Activated naive CD8-positive, alpha-beta T cell (primary cell): ENCODE data around the gene DCUN1D4.

Experiments
- H3K27ac Mint-ChIP-seq: one replicate; pipeline ENCODE4 v1.8.0; 2021; ENCODE audit warnings: mixed read lengths
- H3K27me3 Mint-ChIP-seq: one replicate; pipeline ENCODE4 v1.8.0; 2021; ENCODE audit warnings: mixed read lengths
- H3K36me3 Mint-ChIP-seq: one replicate; pipeline ENCODE4 v1.8.0; 2021; ENCODE audit warnings: mixed read lengths
- H3K4me1 Mint-ChIP-seq: one replicate; pipeline ENCODE4 v1.8.0; 2021; ENCODE audit warnings: low read depth, mixed read lengths
- H3K4me3 Mint-ChIP-seq: one replicate; pipeline ENCODE4 v1.8.0; 2021; ENCODE audit warnings: mild to moderate bottlenecking, mixed read lengths
- H3K9me3 Mint-ChIP-seq: one replicate; pipeline ENCODE4 v1.8.0; 2021; ENCODE audit warnings: low read depth, mixed read lengths

Gene DCUN1D4

GRCh38 chr4:51845711-51846110, 2.8 kb downstream of the DCUN1D4 start:
- Mint-ChIP-seq H3K4me3 (peak overlapping the region; percentile 6), H3K9me3 (no peaks in the 10 kb centered on the region), H3K27me3 (no peaks in the 10 kb centered on the region), H3K36me3 (peaks cover 5% of the 10 kb centered on the region), H3K4me1 (peaks cover 32% of the 10 kb centered on the region), H3K27ac (no peak overlapping the region)

GRCh38 chr4:51849430-51849829, 6.5 kb downstream of the DCUN1D4 start:
- Mint-ChIP-seq H3K4me3 (no peak overlapping the region), H3K36me3 (peaks cover 5% of the 10 kb centered on the region), H3K4me1 (peaks cover 51% of the 10 kb centered on the region), H3K27ac (no peak overlapping the region), H3K9me3 (no peaks in the 10 kb centered on the region), H3K27me3 (no peaks in the 10 kb centered on the region)

GRCh38 chr4:51850294-51850693, 7.3 kb downstream of the DCUN1D4 start:
- no peaks in the 10 kb centered on the region for H3K9me3 Mint-ChIP-seq
- no peak overlapping the region for H3K4me3 Mint-ChIP-seq
- H3K36me3 Mint-ChIP-seq: peaks cover 5% of the 10 kb centered on the region
- H3K4me1 Mint-ChIP-seq: peaks cover 48% of the 10 kb centered on the region
- no peak overlapping the region for H3K27ac Mint-ChIP-seq
- H3K27me3 Mint-ChIP-seq: no peaks in the 10 kb centered on the region

GRCh38 chr4:51851090-51851936, 8.4 kb downstream of the DCUN1D4 start:
- Mint-ChIP-seq H3K4me3 (no peak overlapping the region), H3K4me1 (peaks cover 43% of the 10 kb centered on the region), H3K9me3 (no peaks in the 10 kb centered on the region), H3K27me3 (no peaks in the 10 kb centered on the region), H3K27ac (peak overlapping the region; percentile 10), H3K36me3 (peaks cover 5% of the 10 kb centered on the region)

- Mint-ChIP-seq H3K27ac (no peak overlapping the region), H3K4me3 (no peak overlapping the region), H3K36me3 (peaks cover 5% of the 10 kb centered on the region), H3K4me1 (peaks cover 43% of the 10 kb centered on the region), H3K9me3 (no peaks in the 10 kb centered on the region), H3K27me3 (no peaks in the 10 kb centered on the region)
Measured at GRCh38 chr4:51851937-51852290, 9.0 kb downstream of the DCUN1D4 start.

GRCh38 chr4:51853027-51853682, 10.2 kb downstream of the DCUN1D4 start:
- H3K9me3 Mint-ChIP-seq: no peaks in the 10 kb centered on the region
- peaks cover 10% of the 10 kb centered on the region for H3K36me3 Mint-ChIP-seq
- no peaks in the 10 kb centered on the region for H3K27me3 Mint-ChIP-seq
- no peak overlapping the region for H3K27ac Mint-ChIP-seq
- H3K4me3 Mint-ChIP-seq: no peak overlapping the region
- H3K4me1 Mint-ChIP-seq: peaks cover 44% of the 10 kb centered on the region

GRCh38 chr4:51855270-51855669, 12.3 kb downstream of the DCUN1D4 start:
- Mint-ChIP-seq H3K27me3 (no peaks in the 10 kb centered on the region), H3K4me1 (peaks cover 40% of the 10 kb centered on the region), H3K4me3 (no peak overlapping the region), H3K9me3 (no peaks in the 10 kb centered on the region), H3K27ac (no peak overlapping the region), H3K36me3 (peaks cover 10% of the 10 kb centered on the region)

- Mint-ChIP-seq H3K36me3 (peaks cover 10% of the 10 kb centered on the region), H3K9me3 (no peaks in the 10 kb centered on the region), H3K27me3 (no peaks in the 10 kb centered on the region), H3K4me3 (no peak overlapping the region), H3K4me1 (peaks cover 37% of the 10 kb centered on the region), H3K27ac (no peak overlapping the region)
Measured at GRCh38 chr4:51855751-51856150, 12.8 kb downstream of the DCUN1D4 start.

- Mint-ChIP-seq H3K4me3 (no peak overlapping the region), H3K27ac (no peak overlapping the region), H3K36me3 (peaks cover 10% of the 10 kb centered on the region), H3K9me3 (no peaks in the 10 kb centered on the region), H3K4me1 (peaks cover 20% of the 10 kb centered on the region), H3K27me3 (no peaks in the 10 kb centered on the region)
Measured at GRCh38 chr4:51858605-51859202, 15.8 kb downstream of the DCUN1D4 start.

GRCh38 chr4:51859476-51860031, 16.6 kb downstream of the DCUN1D4 start:
- H3K9me3 Mint-ChIP-seq: no peaks in the 10 kb centered on the region
- peaks cover 16% of the 10 kb centered on the region for H3K4me1 Mint-ChIP-seq
- H3K27ac Mint-ChIP-seq: no peak overlapping the region
- peaks cover 10% of the 10 kb centered on the region for H3K36me3 Mint-ChIP-seq
- no peak overlapping the region for H3K4me3 Mint-ChIP-seq
- H3K27me3 Mint-ChIP-seq: no peaks in the 10 kb centered on the region

GRCh38 chr4:51862199-51862598, 19.2 kb downstream of the DCUN1D4 start:
- Mint-ChIP-seq H3K27me3 (no peaks in the 10 kb centered on the region), H3K9me3 (no peaks in the 10 kb centered on the region), H3K4me1 (peaks cover 14% of the 10 kb centered on the region), H3K4me3 (no peak overlapping the region), H3K36me3 (peaks cover 15% of the 10 kb centered on the region), H3K27ac (no peak overlapping the region)

- Mint-ChIP-seq H3K27ac (no peak overlapping the region), H3K4me3 (no peak overlapping the region), H3K27me3 (no peaks in the 10 kb centered on the region), H3K36me3 (peaks cover 12% of the 10 kb centered on the region), H3K4me1 (peaks cover 11% of the 10 kb centered on the region), H3K9me3 (no peaks in the 10 kb centered on the region)
Measured at GRCh38 chr4:51862781-51863180, 19.8 kb downstream of the DCUN1D4 start.

GRCh38 chr4:51865717-51866116, 22.8 kb downstream of the DCUN1D4 start:
- H3K36me3 Mint-ChIP-seq: peaks cover 6% of the 10 kb centered on the region
- H3K27ac Mint-ChIP-seq: no peak overlapping the region
- H3K27me3 Mint-ChIP-seq: no peaks in the 10 kb centered on the region
- peaks cover 4% of the 10 kb centered on the region for H3K4me1 Mint-ChIP-seq
- no peak overlapping the region for H3K4me3 Mint-ChIP-seq
- no peaks in the 10 kb centered on the region for H3K9me3 Mint-ChIP-seq

- Mint-ChIP-seq H3K27me3 (no peaks in the 10 kb centered on the region), H3K36me3 (peaks cover 13% of the 10 kb centered on the region), H3K4me3 (no peak overlapping the region), H3K4me1 (peaks cover 3% of the 10 kb centered on the region), H3K9me3 (no peaks in the 10 kb centered on the region), H3K27ac (no peak overlapping the region)
Measured at GRCh38 chr4:51866835-51867234, 23.9 kb downstream of the DCUN1D4 start.
